SK-N-SH (cell line): ENCODE results near the gene KCNJ11.

Experiments
- CHD2 ChIP-seq: fragments of 150-350 bp; IDR thresholded peaks from 2 replicates; pipeline ENCODE4 v1.6.1; 2018; ENCODE audit warnings: low read length; ENCODE audit not compliant: partially characterized antibody
- CTCF ChIP-seq: fragments of 200-600 bp; sonication (generic); IDR thresholded peaks from 2 replicates; pipeline ENCODE4 v1.6.1; 2017; ENCODE audit warnings: antibody characterized with exemption, mild to moderate bottlenecking, moderate library complexity
- EP300 ChIP-seq, 2 experiments: IDR thresholded peaks; 2 replicates each; pipeline versions ENCODE4 v1.4.0 to v1.6.1; 2012; ENCODE audit warnings: borderline replicate concordance in 1 of 2, low read depth in 1 of 2, low read length in 1 of 2
- POLR2AphosphoS5 ChIP-seq: IDR thresholded peaks from 2 replicates; pipeline ENCODE4 v1.6.1; 2012; ENCODE audit warnings: low read depth, low read length
- RAD21 ChIP-seq: IDR thresholded peaks from 2 replicates; pipeline ENCODE4 v1.6.1; 2012; ENCODE audit warnings: mild to moderate bottlenecking, low read length
- RCOR1 ChIP-seq: fragments of 150-350 bp; IDR thresholded peaks from 2 replicates; pipeline ENCODE4 v1.6.1; 2017; ENCODE audit warnings: antibody characterized with exemption, low read length
- SIN3A ChIP-seq: IDR thresholded peaks from 2 replicates; pipeline ENCODE4 v1.6.1; 2012; ENCODE audit warnings: low read depth, mild to moderate bottlenecking, low read length, moderate library complexity, borderline replicate concordance
- TAF1 ChIP-seq: IDR thresholded peaks from 2 replicates; pipeline ENCODE4 v1.6.1; 2012; ENCODE audit warnings: low read depth, mild to moderate bottlenecking, low read length, moderate library complexity, borderline replicate concordance
- TEAD4 ChIP-seq: IDR thresholded peaks from 2 replicates; pipeline ENCODE4 v1.4.0; 2012; ENCODE audit warnings: mild to moderate bottlenecking, borderline replicate concordance; ENCODE audit not compliant: insufficient read depth

- TF ChIP-seq RCOR1 (no peak), TEAD4 (no peak), POLR2AphosphoS5 (no peak), CTCF (no peak), EP300 (IDR thresholded peaks at IDR 0.05; ENCODE audit: borderline replicate concordance in 1 of 2, low read depth in 1 of 2, low read length in 1 of 2) (no peak), SIN3A (no peak), CHD2 (no peak), TAF1 (no peak), RAD21 (no peak)
Observed at GRCh38 chr11:17391493-17392355, 3.3 kb upstream of the KCNJ11 start.
